Endothelial cell of umbilical vein (primary cell): ENCODE data around the gene ACOD1.

Experiments used
- CTCF ChIP-seq, 2 donors: IDR thresholded peaks; 1 replicate in 1 of 2; 2 replicates in 1 of 2; pipeline ENCODE4 v1.5.1; 2011; ENCODE audit warnings: low read length in 2 of 2, mild to moderate bottlenecking in 2 of 2, moderate library complexity in 2 of 2, control low read depth in 1 of 2, inconsistent platforms in 1 of 2, low read depth in 1 of 2; ENCODE audit not compliant: insufficient read depth in 1 of 2; ENCODE audit errors: extremely low read depth in 1 of 2
- EZH2 ChIP-seq: IDR thresholded peaks from 2 replicates; pipeline ENCODE4 v1.6.1; 2012; ENCODE audit warnings: borderline replicate concordance, low read depth, mild to moderate bottlenecking, moderate library complexity, low read length, inconsistent platforms; ENCODE audit not compliant: severe bottlenecking
- MYC ChIP-seq: IDR thresholded peaks from one replicate; pipeline ENCODE4 v1.6.1; 2011; ENCODE audit warnings: mild to moderate bottlenecking, low read depth, low read length
- POLR2A ChIP-seq: IDR thresholded peaks from 2 replicates; pipeline ENCODE4 v1.6.1; 2012; ENCODE audit warnings: low read depth, mild to moderate bottlenecking, control low read depth, low read length
- POLR2AphosphoS5 ChIP-seq: IDR thresholded peaks from 2 replicates; pipeline ENCODE4 v1.6.1; 2012; ENCODE audit warnings: low read depth, mild to moderate bottlenecking, control low read depth, low read length, moderate library complexity; ENCODE audit not compliant: insufficient read depth

- no peak for TF ChIP-seq CTCF (IDR thresholded peaks at IDR 0.05; ENCODE audit: extremely low read depth in 1 of 2, insufficient read depth in 1 of 2, low read depth in 1 of 2, low read length in 2 of 2)
- TF ChIP-seq EZH2 = no peak
- TF ChIP-seq POLR2A = no peak
- no peak for TF ChIP-seq POLR2AphosphoS5
- no peak for TF ChIP-seq MYC
Observed at GRCh38 chr13:76983676-76984075, 35.4 kb downstream of the ACOD1 start.
